ENCODE measurements around the gene BAHCC1. TPM values are rescaled to one million over a fixed set of nuclear protein-coding genes. Genes with fewer than 3 reads are reported as not detected.

The BAHCC1 gene
- total and polyA plus RNA-seq, 2 donors: 5.8 to 7.3 TPM

DNA sequence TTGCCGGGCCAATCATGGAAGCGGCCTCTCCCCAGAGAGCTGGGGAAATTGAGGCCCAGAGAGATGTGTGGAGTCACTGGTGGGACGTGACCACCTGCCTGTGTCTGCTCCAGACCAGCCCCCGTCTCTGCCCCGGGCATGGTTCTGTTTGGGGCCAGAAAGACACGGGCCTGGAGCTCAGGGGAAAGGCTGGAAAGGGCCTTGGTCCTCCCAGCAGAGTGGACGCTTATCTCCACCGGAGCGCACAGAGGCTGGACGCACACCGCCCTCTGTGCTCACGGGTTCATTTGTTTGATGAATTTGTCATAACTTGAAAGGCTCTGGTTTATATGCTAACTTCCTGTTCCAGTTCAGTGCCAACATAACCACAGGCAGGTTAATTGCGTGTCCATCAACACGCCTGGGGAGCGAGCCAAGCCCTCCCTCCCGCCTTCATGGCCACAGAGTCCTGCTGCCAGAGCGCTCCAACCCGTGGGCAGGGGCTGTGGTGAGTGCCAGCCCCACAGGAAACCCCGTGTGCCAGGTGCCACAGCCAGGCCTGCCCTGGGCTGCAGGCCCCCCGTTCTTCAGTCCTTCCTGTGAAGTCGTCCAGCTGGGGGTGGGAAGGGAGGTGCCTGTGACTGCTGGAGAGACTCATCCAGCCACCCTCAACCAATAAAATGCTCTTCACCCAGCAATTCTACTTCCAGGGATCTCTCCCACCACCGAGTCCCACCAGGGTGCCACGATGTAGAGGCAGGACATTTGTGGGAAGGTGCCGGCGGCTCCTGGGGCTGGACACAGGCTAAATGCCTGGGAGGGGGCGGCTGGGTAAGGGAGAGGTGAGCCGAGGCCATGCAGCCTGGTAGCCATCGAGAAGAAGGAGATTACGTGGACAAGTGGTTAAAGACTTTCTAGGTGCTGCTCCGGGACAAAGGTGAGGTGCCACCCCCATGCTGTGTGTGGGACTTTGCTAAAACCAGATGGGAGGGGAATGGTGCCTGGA lies 29.4 kb upstream of the BAHCC1 start:
- no peaks in the 10 kb centered on the region for H3K36me3 ChIP-seq (ENCODE audit: control insufficient read depth in 2 of 2, insufficient read depth in 2 of 2, low read length in 1 of 2)
- H3K4me1 ChIP-seq (ENCODE audit: control insufficient read depth in 2 of 2, insufficient read depth in 2 of 2, low read length in 2 of 2): peaks cover 5 to 18% of the 10 kb centered on the region in 2 donors
- WGBS: 18% methylated on average over 30 of the region's 30 CpGs
- peaks cover 15 to 63% of the 10 kb centered on the region in 2 donors for H3K27me3 ChIP-seq (ENCODE audit: control insufficient read depth in 2 of 2, insufficient read depth in 1 of 2, low read length in 1 of 2)
- no peaks in the 10 kb centered on the region for H3K9me3 ChIP-seq (ENCODE audit: control insufficient read depth in 2 of 2, insufficient read depth in 1 of 2, low read length in 1 of 2)
- peak in 1 of 9 donors; percentile 35 for DNase-seq (ENCODE audit: low read depth in 6 of 9, low spot score in 9 of 9)
- H3K4me3 ChIP-seq (ENCODE audit: low read length in 2 of 2): no peak overlapping the region
- peak overlapping the region in 1 of 2 donors; percentile 42 for H3K27ac ChIP-seq (ENCODE audit: low read depth in 1 of 2, low read length in 1 of 2)

DNA sequence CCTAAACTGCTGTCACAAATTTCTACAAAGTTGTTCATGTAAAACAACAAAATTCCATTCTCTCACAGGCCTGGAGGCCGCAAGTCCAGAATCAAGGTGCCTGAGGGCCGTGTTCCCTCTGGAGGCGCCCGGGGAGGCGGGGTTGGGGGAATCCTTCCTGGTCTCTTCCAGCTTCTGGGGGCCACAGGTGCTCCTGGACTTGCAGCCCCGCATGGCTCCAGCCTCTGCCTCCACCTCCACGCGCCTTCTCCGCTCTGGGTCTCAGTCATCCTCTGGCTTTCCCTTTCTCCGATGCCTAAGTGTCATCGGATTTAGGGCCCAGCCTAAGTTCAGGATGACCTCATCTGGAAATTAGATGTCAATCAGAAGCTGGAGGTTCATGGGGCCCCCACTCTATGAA lies 28.6 kb upstream of the BAHCC1 start:
- Histone ChIP-seq H3K9me3 (ENCODE audit: control insufficient read depth in 2 of 2, insufficient read depth in 1 of 2, low read length in 1 of 2) (no peaks in the 10 kb centered on the region), H3K27me3 (ENCODE audit: control insufficient read depth in 2 of 2, insufficient read depth in 1 of 2, low read length in 1 of 2) (peaks cover 15 to 63% of the 10 kb centered on the region in 2 donors), H3K36me3 (ENCODE audit: control insufficient read depth in 2 of 2, insufficient read depth in 2 of 2, low read length in 1 of 2) (no peaks in the 10 kb centered on the region), H3K27ac (ENCODE audit: low read depth in 1 of 2, low read length in 1 of 2) (no peak overlapping the region), H3K4me3 (ENCODE audit: low read length in 2 of 2) (no peak overlapping the region), H3K4me1 (ENCODE audit: control insufficient read depth in 2 of 2, insufficient read depth in 2 of 2, low read length in 2 of 2) (peaks cover 5 to 18% of the 10 kb centered on the region in 2 donors)
- 95% methylated on average over 11 of the region's 11 CpGs for WGBS
- no peak for DNase-seq (ENCODE audit: low read depth in 6 of 9, low spot score in 9 of 9)

DNA sequence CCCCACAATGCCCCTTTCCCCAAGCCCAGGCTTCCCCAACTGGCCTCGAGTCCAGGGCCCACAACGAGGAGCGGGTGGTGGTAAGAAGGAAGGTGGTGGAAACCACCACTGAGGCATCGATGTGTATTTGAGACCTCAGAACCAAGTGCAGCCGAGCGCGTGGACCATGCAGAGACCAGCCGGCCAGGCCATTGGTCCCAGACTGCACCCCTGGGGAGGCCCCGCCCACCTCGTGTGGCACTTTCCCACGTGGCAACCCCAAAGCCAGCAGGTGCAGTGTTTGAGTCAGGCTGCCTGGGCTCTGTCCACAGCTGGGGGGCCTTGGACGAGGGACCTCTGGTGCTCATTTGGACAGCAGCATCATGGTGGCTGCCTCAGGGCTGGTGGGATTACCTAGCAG lies 28.1 kb upstream of the BAHCC1 start:
- no peak overlapping the region for H3K4me3 ChIP-seq (ENCODE audit: low read length in 2 of 2)
- 94% methylated on average over 12 of the region's 12 CpGs for WGBS
- H3K27me3 ChIP-seq (ENCODE audit: control insufficient read depth in 2 of 2, insufficient read depth in 1 of 2, low read length in 1 of 2): peaks cover 15 to 66% of the 10 kb centered on the region in 2 donors
- H3K9me3 ChIP-seq (ENCODE audit: control insufficient read depth in 2 of 2, insufficient read depth in 1 of 2, low read length in 1 of 2): no peaks in the 10 kb centered on the region
- DNase-seq (ENCODE audit: low read depth in 6 of 9, low spot score in 9 of 9): no peak
- no peak overlapping the region for H3K27ac ChIP-seq (ENCODE audit: low read depth in 1 of 2, low read length in 1 of 2)
- peaks cover 5 to 18% of the 10 kb centered on the region in 2 donors for H3K4me1 ChIP-seq (ENCODE audit: control insufficient read depth in 2 of 2, insufficient read depth in 2 of 2, low read length in 2 of 2)
- H3K36me3 ChIP-seq (ENCODE audit: control insufficient read depth in 2 of 2, insufficient read depth in 2 of 2, low read length in 1 of 2): no peaks in the 10 kb centered on the region

DNA sequence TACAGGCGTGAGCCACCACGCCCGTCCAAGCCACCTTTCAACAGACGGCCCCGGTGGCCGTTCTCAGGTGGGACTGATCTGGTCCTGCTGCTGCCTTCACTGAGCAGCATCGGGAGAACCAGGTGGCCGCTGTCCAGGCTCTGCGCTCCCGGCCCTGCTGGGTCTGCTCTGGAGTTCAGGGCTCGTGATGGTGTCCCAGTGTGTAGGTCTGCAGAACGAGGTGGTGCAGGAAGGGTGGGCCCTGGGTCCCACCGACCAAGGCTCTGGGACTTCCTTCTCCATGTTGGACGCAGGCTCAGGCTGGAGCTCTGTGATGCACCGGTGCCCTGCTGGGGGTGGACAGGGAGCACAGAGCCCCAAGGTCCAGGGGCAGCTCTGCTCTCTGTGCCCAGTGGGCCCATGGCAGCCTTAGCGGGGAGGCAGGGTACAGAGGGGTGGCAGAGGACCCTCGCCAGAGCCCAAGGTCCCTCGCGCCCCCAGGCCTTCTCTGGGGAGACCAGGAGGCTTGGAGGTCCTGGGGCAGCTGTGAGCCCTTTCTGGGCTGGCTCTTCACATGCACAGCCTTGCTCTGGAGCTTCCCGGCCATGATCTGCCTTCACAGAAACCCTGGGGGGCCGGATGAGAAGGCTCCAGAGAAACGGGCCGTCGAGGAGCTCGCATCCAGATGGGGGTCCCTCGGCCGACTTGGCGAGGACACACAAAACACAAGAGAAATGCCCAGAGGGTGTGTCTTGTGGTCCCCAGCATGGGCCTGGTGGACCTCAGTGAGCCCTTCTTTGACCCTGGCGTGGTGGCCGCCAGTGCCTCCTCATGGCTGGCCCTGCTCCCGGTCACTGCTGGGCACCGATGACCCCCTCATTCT lies 26.9 kb upstream of the BAHCC1 start:
- DNase-seq (ENCODE audit: low read depth in 6 of 9, low spot score in 9 of 9): no peak
- Histone ChIP-seq H3K36me3 (ENCODE audit: control insufficient read depth in 2 of 2, insufficient read depth in 2 of 2, low read length in 1 of 2) (no peaks in the 10 kb centered on the region), H3K4me3 (ENCODE audit: low read length in 2 of 2) (no peak overlapping the region), H3K4me1 (ENCODE audit: control insufficient read depth in 2 of 2, insufficient read depth in 2 of 2, low read length in 2 of 2) (peaks cover 5 to 18% of the 10 kb centered on the region in 2 donors), H3K27ac (ENCODE audit: low read depth in 1 of 2, low read length in 1 of 2) (no peak overlapping the region), H3K27me3 (ENCODE audit: control insufficient read depth in 2 of 2, insufficient read depth in 1 of 2, low read length in 1 of 2) (peaks cover 12 to 54% of the 10 kb centered on the region in 2 donors), H3K9me3 (ENCODE audit: control insufficient read depth in 2 of 2, insufficient read depth in 1 of 2, low read length in 1 of 2) (peaks cover 0 to 2% of the 10 kb centered on the region in 2 donors)
- 95% methylated on average over 32 of the region's 32 CpGs for WGBS

DNA sequence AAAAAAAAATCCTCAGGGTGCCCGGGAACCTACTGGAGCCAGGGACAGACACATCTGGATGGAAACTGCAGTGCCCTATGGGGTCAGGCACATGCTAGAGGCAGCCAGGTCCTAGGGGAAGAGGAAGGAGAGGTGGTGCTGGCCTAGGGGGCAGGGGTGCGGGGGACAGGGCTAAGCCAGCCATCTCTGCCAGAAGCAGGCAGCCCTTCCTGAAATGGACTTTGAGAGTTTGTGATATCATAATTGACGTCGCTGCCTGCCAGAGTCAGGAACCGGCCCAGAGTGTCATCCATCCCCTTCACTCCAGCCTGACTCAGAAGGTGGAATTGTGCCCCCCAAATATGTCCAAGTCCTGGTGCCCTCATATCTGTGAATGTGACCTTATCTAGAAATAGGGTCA lies 25.0 kb upstream of the BAHCC1 start:
- Histone ChIP-seq H3K27ac (ENCODE audit: low read depth in 1 of 2, low read length in 1 of 2) (no peak overlapping the region), H3K9me3 (ENCODE audit: control insufficient read depth in 2 of 2, insufficient read depth in 1 of 2, low read length in 1 of 2) (peaks cover 0 to 2% of the 10 kb centered on the region in 2 donors), H3K4me3 (ENCODE audit: low read length in 2 of 2) (no peak overlapping the region), H3K4me1 (ENCODE audit: control insufficient read depth in 2 of 2, insufficient read depth in 2 of 2, low read length in 2 of 2) (peaks cover 4 to 16% of the 10 kb centered on the region in 2 donors), H3K27me3 (ENCODE audit: control insufficient read depth in 2 of 2, insufficient read depth in 1 of 2, low read length in 1 of 2) (peaks cover 5 to 37% of the 10 kb centered on the region in 2 donors), H3K36me3 (ENCODE audit: control insufficient read depth in 2 of 2, insufficient read depth in 2 of 2, low read length in 1 of 2) (no peaks in the 10 kb centered on the region)
- no peak for DNase-seq (ENCODE audit: low read depth in 6 of 9, low spot score in 9 of 9)
- WGBS: 94% methylated on average over 5 of the region's 5 CpGs

DNA sequence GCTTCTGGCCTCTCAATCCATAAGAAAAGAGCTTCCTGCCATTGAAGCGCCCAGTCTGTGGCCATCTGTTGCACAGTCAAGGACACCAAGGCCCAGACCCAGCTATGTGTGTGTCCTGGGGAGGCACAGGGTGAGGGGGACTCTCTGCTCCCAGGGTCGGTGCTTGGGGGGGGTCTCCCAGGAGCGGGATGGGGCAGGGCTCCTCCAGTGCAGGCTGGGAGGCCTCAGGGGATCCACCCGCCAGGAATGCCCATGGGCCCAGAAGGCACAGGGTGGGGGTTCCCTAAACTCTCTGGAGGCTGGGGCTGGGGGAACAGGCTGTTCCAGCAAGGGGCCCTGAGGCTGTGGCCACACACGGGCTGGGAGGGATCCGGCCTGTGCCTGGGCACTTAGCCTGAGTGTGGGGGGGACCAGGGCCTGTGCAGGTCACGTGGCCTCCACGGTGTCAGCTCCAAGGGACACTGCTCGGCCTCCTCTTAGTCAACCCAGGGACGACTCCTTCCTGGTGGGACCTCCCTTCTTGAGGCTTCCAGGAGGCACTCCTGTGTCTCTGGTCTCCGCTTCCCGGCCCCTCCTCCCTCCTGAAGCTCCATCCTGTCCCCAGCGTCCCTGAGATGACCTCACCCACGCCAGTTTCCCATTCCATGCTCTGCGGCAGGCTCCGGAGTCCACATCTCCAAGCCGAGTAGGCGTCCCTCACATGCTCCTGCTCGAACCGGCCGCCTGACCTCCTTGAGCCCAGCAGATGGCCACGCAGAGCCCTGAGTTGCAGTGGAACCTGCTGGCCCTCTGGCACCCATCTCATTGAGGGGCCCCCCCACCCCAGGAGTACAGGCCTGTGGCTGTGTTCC lies 23.1 kb upstream of the BAHCC1 start:
- WGBS: 96% methylated on average over 22 of the region's 22 CpGs
- Histone ChIP-seq H3K4me3 (ENCODE audit: low read length in 2 of 2) (no peak overlapping the region), H3K27ac (ENCODE audit: low read depth in 1 of 2, low read length in 1 of 2) (no peak overlapping the region), H3K9me3 (ENCODE audit: control insufficient read depth in 2 of 2, insufficient read depth in 1 of 2, low read length in 1 of 2) (peaks cover 0 to 2% of the 10 kb centered on the region in 2 donors), H3K27me3 (ENCODE audit: control insufficient read depth in 2 of 2, insufficient read depth in 1 of 2, low read length in 1 of 2) (peaks cover 0 to 28% of the 10 kb centered on the region in 2 donors), H3K36me3 (ENCODE audit: control insufficient read depth in 2 of 2, insufficient read depth in 2 of 2, low read length in 1 of 2) (no peaks in the 10 kb centered on the region), H3K4me1 (ENCODE audit: control insufficient read depth in 2 of 2, insufficient read depth in 2 of 2, low read length in 2 of 2) (peaks cover 0 to 1% of the 10 kb centered on the region in 2 donors)
- DNase-seq (ENCODE audit: low read depth in 6 of 9, low spot score in 9 of 9): no peak

DNA sequence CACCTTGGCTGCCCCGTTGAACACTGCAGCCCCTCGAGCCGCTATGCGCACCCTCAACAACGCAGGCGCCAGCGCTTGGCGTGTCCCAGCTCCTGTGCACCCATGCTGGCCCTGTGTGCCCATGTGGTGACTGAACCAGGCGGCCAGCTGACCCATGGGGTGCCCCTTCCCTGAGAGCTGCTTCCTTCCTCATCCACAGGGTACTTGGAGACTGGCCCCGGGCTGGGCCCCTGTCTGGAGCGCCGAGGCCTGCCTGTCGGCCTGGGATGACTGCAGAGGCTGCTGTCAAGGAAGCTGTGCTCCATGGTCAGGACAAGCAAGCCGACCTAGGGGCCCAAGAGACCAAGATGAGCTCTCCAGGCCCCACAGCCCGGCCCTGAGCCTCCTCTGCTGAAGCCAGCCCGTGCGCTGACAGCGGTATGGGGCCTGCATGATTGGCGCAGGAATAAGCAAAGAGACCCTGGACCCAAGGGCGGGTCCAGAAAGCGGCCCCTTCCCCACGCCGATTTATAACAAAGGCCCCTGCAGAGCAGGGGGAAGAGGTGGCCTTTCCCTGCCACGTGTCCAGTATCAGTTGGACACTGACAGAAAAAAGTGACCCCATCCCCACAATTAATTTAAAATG lies 21.6 kb upstream of the BAHCC1 start:
- DNase-seq (ENCODE audit: low read depth in 6 of 9, low spot score in 9 of 9): no peak
- H3K27ac ChIP-seq (ENCODE audit: low read depth in 1 of 2, low read length in 1 of 2): no peak overlapping the region

DNA sequence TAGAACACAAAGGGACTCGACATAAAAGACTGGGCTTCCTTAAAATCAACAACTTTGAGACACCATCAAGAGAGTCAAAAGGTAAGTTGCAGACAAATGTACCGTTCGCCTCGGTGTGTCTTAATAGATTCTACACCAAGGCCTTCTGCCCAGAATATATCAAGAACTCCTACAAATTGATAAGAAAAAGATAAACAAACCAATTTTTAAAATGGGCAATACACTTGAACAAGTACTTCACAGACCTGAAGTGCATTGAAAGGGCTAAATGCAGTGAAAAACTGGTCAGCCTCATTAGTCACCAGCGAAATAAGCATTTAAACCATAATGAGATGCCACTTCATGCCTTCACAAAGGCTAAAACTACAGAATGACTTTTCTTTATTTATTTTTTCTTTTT lies 20.4 kb upstream of the BAHCC1 start:
- peaks cover 0 to 25% of the 10 kb centered on the region in 2 donors for H3K27me3 ChIP-seq (ENCODE audit: control insufficient read depth in 2 of 2, insufficient read depth in 1 of 2, low read length in 1 of 2)
- no peak overlapping the region for H3K27ac ChIP-seq (ENCODE audit: low read depth in 1 of 2, low read length in 1 of 2)
- H3K9me3 ChIP-seq (ENCODE audit: control insufficient read depth in 2 of 2, insufficient read depth in 1 of 2, low read length in 1 of 2): peaks cover 0 to 2% of the 10 kb centered on the region in 2 donors
- H3K4me1 ChIP-seq (ENCODE audit: control insufficient read depth in 2 of 2, insufficient read depth in 2 of 2, low read length in 2 of 2): no peaks in the 10 kb centered on the region
- no peak for DNase-seq (ENCODE audit: low read depth in 6 of 9, low spot score in 9 of 9)
- WGBS: 96% methylated on average over 5 of the region's 5 CpGs
- H3K4me3 ChIP-seq (ENCODE audit: low read length in 2 of 2): no peak overlapping the region
- H3K36me3 ChIP-seq (ENCODE audit: control insufficient read depth in 2 of 2, insufficient read depth in 2 of 2, low read length in 1 of 2): no peaks in the 10 kb centered on the region

More for the DNA sequence above, 21.6 kb upstream of the BAHCC1 start:
- H3K27me3 ChIP-seq (ENCODE audit: control insufficient read depth in 2 of 2, insufficient read depth in 1 of 2, low read length in 1 of 2): peaks cover 0 to 23% of the 10 kb centered on the region in 2 donors
- no peak overlapping the region for H3K4me3 ChIP-seq (ENCODE audit: low read length in 2 of 2)
- H3K36me3 ChIP-seq (ENCODE audit: control insufficient read depth in 2 of 2, insufficient read depth in 2 of 2, low read length in 1 of 2): no peaks in the 10 kb centered on the region
- peaks cover 0 to 2% of the 10 kb centered on the region in 2 donors for H3K9me3 ChIP-seq (ENCODE audit: control insufficient read depth in 2 of 2, insufficient read depth in 1 of 2, low read length in 1 of 2)
- WGBS: 92% methylated on average over 24 of the region's 24 CpGs
- no peaks in the 10 kb centered on the region for H3K4me1 ChIP-seq (ENCODE audit: control insufficient read depth in 2 of 2, insufficient read depth in 2 of 2, low read length in 2 of 2)
